K562 (cell line): ENCODE data around the gene BCL10. TPM values are rescaled to one million over a fixed set of nuclear protein-coding genes. Genes with fewer than 3 reads are reported as not detected.

Source experiments
- HNRNPK ChIP-seq: fragments of 200-400 bp; formaldehyde crosslinking; IDR thresholded peaks from one replicate; pipeline ENCODE4 v1.6.1; 2018; ENCODE audit warnings: mild to moderate bottlenecking, low read depth, low read length; ENCODE audit not compliant: poor library complexity, severe bottlenecking
- KAT8 ChIP-seq: fragments of 450-650 bp; IDR thresholded peaks from 2 replicates; pipeline ENCODE4 v1.6.1; 2016; ENCODE audit warnings: low read depth, mild to moderate bottlenecking
- NR2C1 ChIP-seq, 2 experiments: fragments of 450-650 bp; IDR thresholded peaks; 2 replicates each; pipeline ENCODE4 v1.6.1; 2017; ENCODE audit warnings: mild to moderate bottlenecking in 2 of 2, antibody characterized with exemption in 1 of 2, inconsistent platforms in 1 of 2, missing compliant biosample characterization in 1 of 2, missing genetic modification characterization in 1 of 2
- POLR3G ChIP-seq: IDR thresholded peaks from 2 replicates; pipeline ENCODE4 v1.6.1; 2011; ENCODE audit not compliant: insufficient read length, insufficient replicate concordance; ENCODE audit errors: extremely low read depth
- PTTG1 ChIP-seq: fragments of 450-650 bp; IDR thresholded peaks from 2 replicates; pipeline ENCODE4 v1.6.1; 2016; ENCODE audit warnings: low read depth, mild to moderate bottlenecking, missing genetic modification characterization, missing compliant biosample characterization
- RAD21 ChIP-seq, 2 experiments: fragments of 250-450 bp in 1 of 2; fragments of 450-650 bp in 1 of 2; sonication (Bioruptor Pico) in 1 of 2; formaldehyde crosslinking in 1 of 2; IDR thresholded peaks in 1 of 2; conservative IDR thresholded peaks in 1 of 2; 2 replicates each; pipeline versions ENCODE4 v1.4.0 to v1.8.0; 2020 to 2022; ENCODE audit warnings: mild to moderate bottlenecking in 2 of 2, moderate library complexity in 1 of 2
- RBFOX2 ChIP-seq: fragments of 200-400 bp; formaldehyde crosslinking; IDR thresholded peaks from 2 replicates; pipeline ENCODE4 v1.6.1; 2017; ENCODE audit warnings: low read depth, mild to moderate bottlenecking, low read length, moderate library complexity
- SIN3A ChIP-seq, 2 experiments: fragments of 150-350 bp in 1 of 2; IDR thresholded peaks; 2 replicates each; pipeline ENCODE4 v1.6.1; 2011 to 2016; ENCODE audit warnings: borderline replicate concordance in 2 of 2, low read depth in 2 of 2, low read length in 2 of 2, mild to moderate bottlenecking in 2 of 2, moderate library complexity in 2 of 2; ENCODE audit not compliant: control insufficient read depth in 1 of 2
- SOX6 ChIP-seq: fragments of 450-650 bp; IDR thresholded peaks from 2 replicates; pipeline ENCODE4 v1.6.1; 2014; ENCODE audit warnings: mild to moderate bottlenecking
- ZNF143 ChIP-seq: sonication (generic); formaldehyde crosslinking; IDR thresholded peaks from 2 replicates; pipeline ENCODE4 v1.9.0; 2022; ENCODE audit warnings: mild to moderate bottlenecking, missing genetic modification reagents
- ZNF699 ChIP-seq: fragments of 250-450 bp; sonication (Bioruptor Pico); IDR thresholded peaks from 2 replicates; pipeline ENCODE4 v1.8.0; 2021; ENCODE audit warnings: mild to moderate bottlenecking, moderate library complexity; ENCODE audit not compliant: insufficient replicate concordance
- polyA plus RNA-seq, 8 experiments: library from polyadenylated mRNA; depleted of rRNA in 4 of 8; stranded (reverse) in 5 of 8; unstranded in 3 of 8; fragments of >200 nt; fragmentation: Nextera tagmentation in 2 of 8; fragmentation: Illumina TruSeq in 1 of 8; extraction: Ambion mirVana in 2 of 8; extraction: Trizol in 1 of 8; gene quantifications; 2 replicates each; pipeline versions ENCODE4 v1.2.1 to v1.2.3, GENCODE V29; 2011 to 2014; ENCODE audit warnings: inconsistent platforms in 1 of 8, missing spikeins in 1 of 8
- total RNA-seq, 7 experiments: library from RNA; depleted of rRNA in 6 of 7; stranded (reverse); fragments of >200 nt in 6 of 7; fragmentation: Illumina TruSeq in 2 of 7; extraction: Trizol in 2 of 7; gene quantifications; 2 replicates each; pipeline versions ENCODE4 v1.2.1 to v1.2.3, GENCODE V29; 2011 to 2021; ENCODE audit warnings: low replicate concordance in 1 of 7
- TF ChIP-seq, protein P1 (sequence below): fragments of 450-650 bp; IDR thresholded peaks from 2 replicates; pipeline ENCODE4 v1.6.1; 2017; ENCODE audit warnings: mild to moderate bottlenecking, moderate library complexity
- TF ChIP-seq, protein P2 (sequence below), 2 experiments: IDR thresholded peaks in 1 of 2; conservative IDR thresholded peaks in 1 of 2; 2 replicates each; pipeline ENCODE4 v1.6.1; 2016; ENCODE audit warnings: low read depth in 2 of 2, mild to moderate bottlenecking in 1 of 2, missing compliant biosample characterization in 1 of 2, missing genetic modification characterization in 1 of 2, moderate library complexity in 1 of 2
- TF ChIP-seq, protein P3 (sequence below), 2 experiments: fragments of 200-800 bp in 1 of 2; sonication (Bioruptor generic) in 1 of 2; sonication (generic) in 1 of 2; formaldehyde crosslinking in 1 of 2; IDR thresholded peaks in 1 of 2; conservative IDR thresholded peaks in 1 of 2; 2 replicates each; pipeline versions ENCODE4 v1.5.0 to v1.6.1; 2016 to 2020; ENCODE audit warnings: missing compliant biosample characterization in 1 of 2, missing genetic modification characterization in 1 of 2, missing genetic modification reagents in 1 of 2
- TF ChIP-seq, protein P4 (sequence below): fragments of 450-650 bp; IDR thresholded peaks from 2 replicates; pipeline ENCODE4 v1.6.1; 2016; ENCODE audit warnings: borderline replicate concordance
- TF ChIP-seq, protein P5 (sequence below): fragments of 250-450 bp; sonication (Bioruptor Pico); IDR thresholded peaks from 2 replicates; pipeline ENCODE4 v1.8.0; 2022; ENCODE audit warnings: moderate library complexity, mild to moderate bottlenecking, inconsistent platforms

Gene BCL10
- total and polyA plus RNA-seq, 9 of the 15 experiments (the other 6 are each of a cell fraction or from before 2014, with no cell fraction given): 8.0 to 19.4 (median 12.3) TPM

DNA sequence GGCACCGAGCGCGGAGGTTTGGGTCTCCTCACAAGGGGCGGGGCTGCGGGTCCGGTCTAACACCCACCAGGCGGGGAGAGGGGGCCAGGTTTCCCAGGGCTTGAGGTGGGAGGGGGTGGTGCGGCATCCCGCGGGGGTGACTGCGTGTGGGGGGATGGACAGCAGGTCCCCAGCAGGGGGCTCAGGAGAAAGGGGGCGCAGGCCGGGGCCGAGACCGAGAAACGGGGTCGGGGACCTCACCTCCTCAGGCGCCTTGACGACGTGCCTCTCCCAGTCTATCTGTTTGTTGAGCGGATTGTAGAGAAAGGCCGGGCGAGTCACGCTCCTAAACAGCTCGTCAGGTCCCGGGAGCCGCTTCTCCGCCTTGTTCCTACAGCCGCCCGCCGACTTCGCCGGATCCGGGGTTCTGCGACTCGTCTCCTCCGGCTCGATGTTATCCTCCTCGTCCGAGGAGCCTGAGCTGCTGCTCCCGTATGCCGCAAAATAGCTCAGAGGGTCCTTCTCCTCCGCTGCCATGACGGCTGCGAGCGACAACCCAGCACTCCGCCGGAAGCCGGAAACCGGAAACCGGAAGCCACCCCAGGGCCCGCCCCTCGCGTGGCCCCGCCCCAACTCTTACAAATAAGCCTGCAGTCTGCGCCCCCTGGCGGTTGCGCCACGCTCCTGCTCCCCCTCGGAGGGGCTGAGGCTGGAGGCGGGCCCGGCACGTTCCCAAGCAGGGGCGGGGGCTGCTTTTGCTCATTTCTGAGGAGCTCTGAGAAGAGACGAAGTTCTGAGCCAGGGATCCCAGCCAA is 17.1 kb downstream of the BCL10 start, which contains the start of gene C1orf52 (continued):
- TF ChIP-seq, protein P1, sequence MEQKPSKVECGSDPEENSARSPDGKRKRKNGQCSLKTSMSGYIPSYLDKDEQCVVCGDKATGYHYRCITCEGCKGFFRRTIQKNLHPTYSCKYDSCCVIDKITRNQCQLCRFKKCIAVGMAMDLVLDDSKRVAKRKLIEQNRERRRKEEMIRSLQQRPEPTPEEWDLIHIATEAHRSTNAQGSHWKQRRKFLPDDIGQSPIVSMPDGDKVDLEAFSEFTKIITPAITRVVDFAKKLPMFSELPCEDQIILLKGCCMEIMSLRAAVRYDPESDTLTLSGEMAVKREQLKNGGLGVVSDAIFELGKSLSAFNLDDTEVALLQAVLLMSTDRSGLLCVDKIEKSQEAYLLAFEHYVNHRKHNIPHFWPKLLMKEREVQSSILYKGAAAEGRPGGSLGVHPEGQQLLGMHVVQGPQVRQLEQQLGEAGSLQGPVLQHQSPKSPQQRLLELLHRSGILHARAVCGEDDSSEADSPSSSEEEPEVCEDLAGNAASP: no peak
- TF ChIP-seq HNRNPK (no peak), NR2C1 (IDR thresholded peaks at IDR 0.05) (no peak), NR2C1 (tag; IDR thresholded peaks at IDR 0.05) (no peak), ZNF143 (CRISPR knock-in tag) (no peak), RBFOX2 (peak; percentile 90), SIN3A (IDR thresholded peaks at IDR 0.05; ENCODE audit: borderline replicate concordance in 2 of 2, control insufficient read depth in 1 of 2, low read depth in 2 of 2, low read length in 2 of 2) (peak; percentile 60 to 88; a peak in 2 of 4 replicates), KAT8 (no peak), ZNF699 (CRISPR knock-in tag) (no peak), PTTG1 (tag) (no peak), RAD21 (CRISPR knock-in tag; conservative IDR thresholded peaks at IDR 0.05 in 1 of 2, IDR thresholded peaks at IDR 0.05 in 1 of 2) (peak; percentile 77 to 88), SOX6 (peak; percentile 51; the same call in 1 of the 2 replicates), POLR3G (no peak)
- TF ChIP-seq, protein P2, sequence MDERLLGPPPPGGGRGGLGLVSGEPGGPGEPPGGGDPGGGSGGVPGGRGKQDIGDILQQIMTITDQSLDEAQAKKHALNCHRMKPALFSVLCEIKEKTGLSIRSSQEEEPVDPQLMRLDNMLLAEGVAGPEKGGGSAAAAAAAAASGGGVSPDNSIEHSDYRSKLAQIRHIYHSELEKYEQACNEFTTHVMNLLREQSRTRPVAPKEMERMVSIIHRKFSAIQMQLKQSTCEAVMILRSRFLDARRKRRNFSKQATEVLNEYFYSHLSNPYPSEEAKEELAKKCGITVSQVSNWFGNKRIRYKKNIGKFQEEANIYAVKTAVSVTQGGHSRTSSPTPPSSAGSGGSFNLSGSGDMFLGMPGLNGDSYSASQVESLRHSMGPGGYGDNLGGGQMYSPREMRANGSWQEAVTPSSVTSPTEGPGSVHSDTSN (CRISPR knock-in tag; IDR thresholded peaks at IDR 0.05; ENCODE audit: low read depth): no peak
- TF ChIP-seq, protein P2 (tag; conservative IDR thresholded peaks at IDR 0.05; ENCODE audit: low read depth): no peak
- TF ChIP-seq, protein P3, sequence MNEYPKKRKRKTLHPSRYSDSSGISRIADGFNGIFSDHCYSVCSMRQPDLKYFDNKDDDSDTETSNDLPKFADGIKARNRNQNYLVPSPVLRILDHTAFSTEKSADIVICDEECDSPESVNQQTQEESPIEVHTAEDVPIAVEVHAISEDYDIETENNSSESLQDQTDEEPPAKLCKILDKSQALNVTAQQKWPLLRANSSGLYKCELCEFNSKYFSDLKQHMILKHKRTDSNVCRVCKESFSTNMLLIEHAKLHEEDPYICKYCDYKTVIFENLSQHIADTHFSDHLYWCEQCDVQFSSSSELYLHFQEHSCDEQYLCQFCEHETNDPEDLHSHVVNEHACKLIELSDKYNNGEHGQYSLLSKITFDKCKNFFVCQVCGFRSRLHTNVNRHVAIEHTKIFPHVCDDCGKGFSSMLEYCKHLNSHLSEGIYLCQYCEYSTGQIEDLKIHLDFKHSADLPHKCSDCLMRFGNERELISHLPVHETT (CRISPR knock-in tag; conservative IDR thresholded peaks at IDR 0.05 in 1 of 2, IDR thresholded peaks at IDR 0.05 in 1 of 2): no peak
- TF ChIP-seq, protein P4, sequence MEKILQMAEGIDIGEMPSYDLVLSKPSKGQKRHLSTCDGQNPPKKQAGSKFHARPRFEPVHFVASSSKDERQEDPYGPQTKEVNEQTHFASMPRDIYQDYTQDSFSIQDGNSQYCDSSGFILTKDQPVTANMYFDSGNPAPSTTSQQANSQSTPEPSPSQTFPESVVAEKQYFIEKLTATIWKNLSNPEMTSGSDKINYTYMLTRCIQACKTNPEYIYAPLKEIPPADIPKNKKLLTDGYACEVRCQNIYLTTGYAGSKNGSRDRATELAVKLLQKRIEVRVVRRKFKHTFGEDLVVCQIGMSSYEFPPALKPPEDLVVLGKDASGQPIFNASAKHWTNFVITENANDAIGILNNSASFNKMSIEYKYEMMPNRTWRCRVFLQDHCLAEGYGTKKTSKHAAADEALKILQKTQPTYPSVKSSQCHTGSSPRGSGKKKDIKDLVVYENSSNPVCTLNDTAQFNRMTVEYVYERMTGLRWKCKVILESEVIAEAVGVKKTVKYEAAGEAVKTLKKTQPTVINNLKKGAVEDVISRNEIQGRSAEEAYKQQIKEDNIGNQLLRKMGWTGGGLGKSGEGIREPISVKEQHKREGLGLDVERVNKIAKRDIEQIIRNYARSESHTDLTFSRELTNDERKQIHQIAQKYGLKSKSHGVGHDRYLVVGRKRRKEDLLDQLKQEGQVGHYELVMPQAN: peak; percentile 87
- TF ChIP-seq, protein P5, sequence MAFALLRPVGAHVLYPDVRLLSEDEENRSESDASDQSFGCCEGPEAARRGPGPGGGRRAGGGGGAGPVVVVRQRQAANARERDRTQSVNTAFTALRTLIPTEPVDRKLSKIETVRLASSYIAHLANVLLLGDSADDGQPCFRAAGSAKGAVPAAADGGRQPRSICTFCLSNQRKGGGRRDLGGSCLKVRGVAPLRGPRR (CRISPR knock-in tag): no peak
